ENCODE measurements around the gene VPS4B. TPM values are rescaled to one million over a fixed set of nuclear protein-coding genes. Genes with fewer than 3 reads are reported as not detected.
A peak's percentile ranks its signal among the peaks of the same experiment; 100 is the strongest.

Gene VPS4B
- polyA plus RNA-seq, 1 donor from 2014 or later, result 30.5 TPM

- no peak overlapping the region for H3K27ac ChIP-seq (ENCODE audit: low read length)
- no peak for TF ChIP-seq TAF1 (IDR thresholded peaks at IDR 0.05; ENCODE audit: low read depth)
- peak; percentile 27 for TF ChIP-seq POLR2AphosphoS5 (IDR thresholded peaks at IDR 0.05)
- TF ChIP-seq RAD21 (conservative IDR thresholded peaks at IDR 0.05), result no peak
- no peak for TF ChIP-seq MXI1 (conservative IDR thresholded peaks at IDR 0.05; ENCODE audit: poor library complexity, severe bottlenecking)
- TF ChIP-seq EZH2 (IDR thresholded peaks at IDR 0.05; ENCODE audit: borderline replicate concordance, insufficient read depth, low read length, poor library complexity, severe bottlenecking), result no peak
These were observed 8.2 kb upstream of the VPS4B start for GRCh38 chr18:63430526-63430925.

GRCh38 chr18:63427558-63427957, 5.3 kb upstream of the VPS4B start:
- Histone ChIP-seq H2AFZ (ENCODE audit: low read depth, low read length) (no peak overlapping the region), H3K9me3 (ENCODE audit: low read length) (no peaks in the 10 kb centered on the region)
- no peak for TF ChIP-seq TAF1 (IDR thresholded peaks at IDR 0.05; ENCODE audit: low read depth)
- TF ChIP-seq RAD21 (conservative IDR thresholded peaks at IDR 0.05), result no peak
- no peak for TF ChIP-seq POLR2AphosphoS5 (IDR thresholded peaks at IDR 0.05)
- no peak for TF ChIP-seq EZH2 (IDR thresholded peaks at IDR 0.05; ENCODE audit: borderline replicate concordance, insufficient read depth, low read length, poor library complexity, severe bottlenecking)
- TF ChIP-seq CTCF (IDR thresholded peaks at IDR 0.05; ENCODE audit: poor library complexity, severe bottlenecking), result no peak
- no peak for TF ChIP-seq REST (IDR thresholded peaks at IDR 0.05; ENCODE audit: borderline replicate concordance)
- no peak for TF ChIP-seq EP300 (conservative IDR thresholded peaks at IDR 0.05; ENCODE audit: poor library complexity, severe bottlenecking)
- no peak for TF ChIP-seq SMC3 (conservative IDR thresholded peaks at IDR 0.05; ENCODE audit: poor library complexity)
- TF ChIP-seq MXI1 (conservative IDR thresholded peaks at IDR 0.05; ENCODE audit: poor library complexity, severe bottlenecking), result no peak

More at GRCh38 chr18:63430526-63430925, 8.2 kb upstream of the VPS4B start:
- no peaks in the 10 kb centered on the region for H3K9me3 ChIP-seq (ENCODE audit: low read length)
- H3K79me2 ChIP-seq (replicated peaks; ENCODE audit: insufficient read depth, low read length), result no peaks in the 10 kb centered on the region
- no peaks in the 10 kb centered on the region for H3F3A ChIP-seq (ENCODE audit: insufficient read depth, low read length, poor library complexity, severe bottlenecking)
- no peak overlapping the region for H3K4me3 ChIP-seq (ENCODE audit: low read length)
- no peaks in the 10 kb centered on the region for H3K36me3 ChIP-seq (ENCODE audit: insufficient read depth, low read length)
- no peaks in the 10 kb centered on the region for H4K20me1 ChIP-seq (ENCODE audit: insufficient read depth)
- no peak overlapping the region for H2AFZ ChIP-seq (ENCODE audit: low read depth, low read length)
- H3K9me2 ChIP-seq (ENCODE audit: insufficient read depth, low read length), result no peaks in the 10 kb centered on the region
- no peaks in the 10 kb centered on the region for H3K27me3 ChIP-seq (ENCODE audit: insufficient read depth, low read depth, low read length)
- no peak overlapping the region for H3K9ac ChIP-seq (ENCODE audit: low read length)
- H3K4me2 ChIP-seq (ENCODE audit: low read length), result no peak overlapping the region

More at GRCh38 chr18:63427558-63427957, 5.3 kb upstream of the VPS4B start:
- Histone ChIP-seq H3F3A (ENCODE audit: insufficient read depth, low read length, poor library complexity, severe bottlenecking) (no peaks in the 10 kb centered on the region), H4K20me1 (ENCODE audit: insufficient read depth) (no peaks in the 10 kb centered on the region), H3K79me2 (replicated peaks; ENCODE audit: insufficient read depth, low read length) (no peaks in the 10 kb centered on the region), H3K27me3 (ENCODE audit: insufficient read depth, low read depth, low read length) (no peaks in the 10 kb centered on the region), H3K4me3 (ENCODE audit: low read length) (no peak overlapping the region), H3K36me3 (ENCODE audit: insufficient read depth, low read length) (no peaks in the 10 kb centered on the region), H3K4me2 (ENCODE audit: low read length) (no peak overlapping the region), H3K9me2 (ENCODE audit: insufficient read depth, low read length) (no peaks in the 10 kb centered on the region), H3K27ac (ENCODE audit: low read length) (no peak overlapping the region), H3K9ac (ENCODE audit: low read length) (no peak overlapping the region)

All from neural cell (in vitro differentiated cells).